NCI-H510A treated with DMSO at 0.1 percent for 48 hours (cell line): ENCODE measurements around the gene RRP9.
A peak's percentile ranks its signal among the peaks of the same experiment; 100 is the strongest.

ENCODE experiments used
- DNase-seq: peaks from one replicate; lab custom pipeline; 2025; lab: John Stamatoyannopoulos, UW

Gene RRP9

DNA sequence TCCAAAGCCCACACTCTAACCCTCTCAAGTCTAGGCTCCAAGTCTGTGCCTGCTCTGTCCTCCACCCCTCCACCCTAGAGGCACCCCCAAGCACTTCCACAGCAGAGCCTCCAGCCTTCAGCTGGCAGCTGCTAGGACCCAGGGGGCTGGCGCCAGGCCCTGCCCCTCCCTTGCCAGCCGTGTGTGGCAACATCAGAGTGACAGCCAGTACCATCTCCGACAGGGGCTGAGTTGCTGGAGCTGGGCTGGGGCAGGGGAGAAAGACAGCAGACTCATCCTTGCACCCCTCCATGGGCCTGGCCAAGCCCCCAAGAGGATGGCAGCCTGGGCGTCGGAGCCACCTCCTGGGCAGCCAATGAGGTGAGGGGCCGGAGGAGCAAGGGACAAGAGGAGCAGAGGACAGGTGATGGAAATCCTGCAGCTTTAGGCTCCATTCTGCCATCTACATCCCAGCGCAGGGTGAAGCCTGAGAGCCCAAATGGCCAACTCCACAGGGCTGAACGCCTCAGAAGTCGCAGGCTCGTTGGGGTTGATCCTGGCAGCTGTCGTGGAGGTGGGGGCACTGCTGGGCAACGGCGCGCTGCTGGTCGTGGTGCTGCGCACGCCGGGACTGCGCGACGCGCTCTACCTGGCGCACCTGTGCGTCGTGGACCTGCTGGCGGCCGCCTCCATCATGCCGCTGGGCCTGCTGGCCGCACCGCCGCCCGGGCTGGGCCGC, 13.6 kb upstream of the RRP9 start, which contains the start of gene GPR62:
Gene GPR62 (plus strand): TSS at position 207 of the 718 bp plus-strand sequence. CDS start 272 bp downstream, at position 479.
- DNase-seq = no peak

DNA sequence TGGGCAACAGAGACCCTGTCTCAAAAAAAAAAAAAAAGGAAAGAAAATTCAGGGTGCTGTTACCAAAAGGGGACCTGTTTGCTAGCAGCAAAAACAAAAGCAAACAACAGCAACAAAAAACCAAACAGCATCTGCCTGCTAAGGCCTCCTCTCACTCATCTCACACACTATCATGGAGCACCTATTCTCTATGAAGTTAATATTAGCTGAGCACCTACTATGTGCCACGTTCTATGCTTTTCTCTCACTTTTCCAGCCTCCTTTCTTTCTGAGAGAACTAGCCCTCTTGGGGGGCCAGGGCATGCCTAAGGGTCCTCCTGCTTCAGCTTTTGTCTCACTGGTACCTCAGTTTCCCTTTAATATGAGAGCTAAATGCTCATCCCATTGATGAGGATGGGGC, 13.0 kb upstream of the RRP9 start:
- DNase-seq = no peak

- no peak for DNase-seq
Measured at GRCh38 chr3:51954105-51954504, 12.4 kb upstream of the RRP9 start.

DNA sequence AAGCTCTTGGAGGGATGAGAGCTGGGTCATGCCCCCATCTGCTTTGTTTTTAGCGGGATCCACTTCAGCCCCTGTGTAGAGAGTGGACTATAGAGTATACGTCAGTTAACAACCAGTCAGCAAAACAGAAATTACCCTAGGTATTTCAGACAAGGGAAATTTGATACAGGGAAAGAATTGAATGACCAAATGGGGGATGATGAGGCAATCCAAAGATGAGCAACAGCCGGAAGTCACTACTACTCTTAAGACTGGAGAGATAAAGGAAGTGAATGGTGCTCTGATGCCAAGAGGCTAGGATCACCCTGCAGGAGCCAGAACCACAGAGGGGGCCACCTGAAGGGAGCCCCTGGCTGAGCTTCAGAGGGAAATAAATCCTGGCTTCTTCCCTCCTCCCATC, 11.7 kb upstream of the RRP9 start:
- DNase-seq = peak; percentile 75

- no peak for DNase-seq
Measured at GRCh38 chr3:51950899-51951298, 9.2 kb upstream of the RRP9 start.

DNA sequence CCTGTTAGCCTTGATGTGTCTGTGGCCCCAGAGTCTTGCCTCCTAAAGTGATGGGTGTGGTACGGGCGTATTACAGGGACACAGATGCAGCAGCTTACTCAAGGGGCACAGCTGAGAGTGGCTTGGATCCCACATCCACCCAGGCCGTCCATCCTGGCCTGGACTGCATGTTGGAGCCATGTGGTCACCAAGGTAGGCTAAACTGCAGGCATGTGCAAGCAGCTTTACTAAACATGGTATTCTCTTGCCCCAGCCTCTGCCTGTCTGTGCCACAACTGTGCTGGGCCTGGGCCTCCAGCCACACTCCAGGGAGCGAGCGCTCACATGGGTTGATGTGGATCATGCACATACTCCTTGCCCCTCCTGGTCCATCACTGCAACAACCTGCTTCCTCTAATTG, 7.4 kb upstream of the RRP9 start:
- no peak for DNase-seq

DNA sequence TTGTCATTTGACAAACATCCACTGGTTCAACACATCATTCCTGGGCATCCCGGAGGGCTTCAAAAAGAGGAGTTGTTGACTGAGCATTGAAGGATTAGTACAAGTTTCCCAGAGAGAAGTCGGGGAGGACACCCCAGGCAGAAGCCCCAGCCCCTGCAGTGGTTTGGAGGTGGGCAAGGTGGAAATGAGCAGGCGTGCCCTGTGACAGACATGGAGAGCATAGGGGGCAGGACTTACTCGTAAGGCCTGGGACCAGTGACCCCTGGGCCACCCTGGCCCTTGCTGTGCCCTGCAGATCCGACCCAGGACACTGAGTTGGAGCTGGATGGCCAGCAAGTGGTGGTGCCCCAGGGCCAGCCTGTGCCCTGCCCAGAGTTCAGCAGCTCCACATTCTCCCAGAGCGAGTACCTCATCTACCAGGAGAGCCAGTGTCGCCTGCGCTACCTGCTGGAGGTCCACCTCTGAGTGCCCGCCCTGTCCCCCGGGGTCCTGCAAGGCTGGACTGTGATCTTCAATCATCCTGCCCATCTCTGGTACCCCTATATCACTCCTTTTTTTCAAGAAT, 6.4 kb upstream of the RRP9 start:
- DNase-seq = no peak

DNA sequence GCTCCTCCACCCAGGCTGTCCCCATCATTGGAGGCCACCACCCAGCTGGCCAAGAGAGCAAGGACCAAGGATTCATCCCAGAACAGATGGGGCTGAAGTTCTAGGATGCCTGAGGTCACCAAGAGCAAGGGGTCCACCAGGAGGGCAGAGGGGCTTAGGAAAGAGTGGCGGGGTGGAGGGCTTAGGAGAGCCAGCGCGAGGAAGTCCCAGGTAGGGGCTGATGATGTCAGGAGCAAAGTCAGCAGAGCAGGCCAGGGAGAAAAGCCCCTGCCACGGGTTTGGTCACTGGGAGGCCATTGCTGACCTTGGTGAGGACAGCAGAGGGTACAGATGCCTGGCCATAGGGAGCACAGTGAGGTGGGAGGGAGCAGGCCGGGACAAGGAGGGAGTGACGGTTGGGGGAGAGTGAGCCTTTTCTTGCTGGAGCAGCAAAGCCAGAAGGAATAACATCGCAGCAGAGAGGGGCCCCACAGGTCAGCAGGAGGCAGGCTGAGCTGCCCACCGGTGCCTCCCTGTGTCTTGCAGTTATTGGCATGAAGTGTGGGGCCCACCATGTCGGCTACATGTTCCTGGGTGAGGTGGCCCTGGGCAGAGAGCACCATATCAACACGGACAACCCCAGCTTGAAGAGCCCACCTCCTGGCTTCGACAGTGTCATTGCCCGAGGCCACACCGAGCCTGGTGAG, 5.7 kb upstream of the RRP9 start:
- no peak for DNase-seq

- no peak for DNase-seq
Measured at GRCh38 chr3:51946796-51947195, 5.1 kb upstream of the RRP9 start.

GRCh38 chr3:51945926-51946705, 4.4 kb upstream of the RRP9 start:
- no peak for DNase-seq

DNA sequence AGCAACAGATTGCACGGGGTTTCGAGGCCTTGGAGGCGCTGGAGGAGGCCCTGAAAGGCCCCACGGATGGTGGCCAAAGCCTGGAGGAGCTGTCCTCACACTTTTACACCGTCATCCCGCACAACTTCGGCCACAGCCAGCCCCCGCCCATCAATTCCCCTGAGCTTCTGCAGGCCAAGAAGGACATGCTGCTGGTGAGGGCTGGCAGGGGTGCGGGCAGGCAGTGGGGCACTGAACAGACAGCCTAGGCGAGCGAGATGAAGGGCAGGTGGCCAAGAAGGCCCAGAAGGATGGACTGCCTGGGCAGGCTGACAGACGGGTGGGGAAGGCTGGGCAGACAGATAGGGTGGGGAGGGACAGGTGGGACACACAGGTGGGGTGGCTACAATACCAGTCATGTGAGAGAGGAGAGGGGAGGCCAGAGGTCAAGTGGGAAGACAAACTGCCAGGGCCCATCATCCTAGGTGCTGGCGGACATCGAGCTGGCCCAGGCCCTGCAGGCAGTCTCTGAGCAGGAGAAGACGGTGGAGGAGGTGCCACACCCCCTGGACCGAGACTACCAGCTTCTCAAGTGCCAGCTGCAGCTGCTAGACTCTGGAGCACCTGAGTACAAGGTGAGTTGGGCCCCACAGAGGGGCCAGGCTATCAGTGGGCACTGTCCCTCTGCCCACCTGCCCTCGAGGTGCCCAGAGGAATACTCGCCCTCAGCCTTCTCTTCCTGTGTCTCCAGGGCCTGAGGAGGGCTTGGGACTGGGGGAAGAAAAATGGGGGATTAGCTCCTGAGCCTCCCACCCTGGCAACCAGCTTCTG, 3.5 kb upstream of the RRP9 start:
- DNase-seq = no peak

- DNase-seq = no peak
Measured at GRCh38 chr3:51944451-51945021, 2.8 kb upstream of the RRP9 start.

DNA sequence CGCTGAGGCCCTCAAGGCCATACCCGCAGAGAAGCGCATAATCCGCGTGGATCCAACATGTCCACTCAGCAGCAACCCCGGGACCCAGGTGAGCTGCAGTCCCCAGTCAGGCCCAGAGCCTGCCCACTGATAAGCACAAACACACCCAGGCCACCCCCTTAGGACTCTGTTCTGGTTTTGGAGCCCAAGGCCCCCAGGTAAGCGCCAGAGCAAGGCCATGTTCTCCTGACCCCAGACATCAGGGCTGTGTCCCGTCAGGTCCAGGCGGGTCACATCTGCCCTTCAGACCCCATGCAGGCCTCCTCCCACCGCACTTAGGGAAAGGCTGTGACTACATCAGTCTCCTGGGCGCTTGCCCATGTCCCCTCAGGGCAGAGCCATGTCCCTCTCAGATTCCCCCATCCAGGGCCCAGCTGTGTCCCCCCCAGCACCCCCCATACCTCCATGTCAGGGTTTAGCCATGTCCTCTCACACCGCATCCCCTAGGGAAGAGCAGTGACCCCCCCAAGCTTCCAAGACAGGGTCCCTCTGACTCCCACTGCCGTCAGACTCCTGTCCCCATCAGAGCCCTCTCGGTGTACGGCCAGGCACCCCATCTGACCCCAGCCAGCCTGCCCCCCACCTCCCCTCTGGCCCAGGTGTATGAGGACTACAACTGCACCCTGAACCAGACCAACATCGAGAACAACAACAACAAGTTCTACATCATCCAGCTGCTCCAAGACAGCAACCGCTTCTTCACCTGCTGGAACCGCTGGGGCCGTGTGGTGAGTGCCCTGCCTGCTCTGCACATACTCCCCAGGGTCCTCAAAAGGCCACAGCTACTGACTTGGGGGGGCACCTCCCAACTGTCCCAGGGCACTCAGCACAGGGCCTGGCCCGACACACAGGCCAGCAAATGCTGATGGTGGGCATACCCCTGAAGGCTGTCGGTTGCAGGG, 2.0 kb upstream of the RRP9 start:
- no peak for DNase-seq

DNA sequence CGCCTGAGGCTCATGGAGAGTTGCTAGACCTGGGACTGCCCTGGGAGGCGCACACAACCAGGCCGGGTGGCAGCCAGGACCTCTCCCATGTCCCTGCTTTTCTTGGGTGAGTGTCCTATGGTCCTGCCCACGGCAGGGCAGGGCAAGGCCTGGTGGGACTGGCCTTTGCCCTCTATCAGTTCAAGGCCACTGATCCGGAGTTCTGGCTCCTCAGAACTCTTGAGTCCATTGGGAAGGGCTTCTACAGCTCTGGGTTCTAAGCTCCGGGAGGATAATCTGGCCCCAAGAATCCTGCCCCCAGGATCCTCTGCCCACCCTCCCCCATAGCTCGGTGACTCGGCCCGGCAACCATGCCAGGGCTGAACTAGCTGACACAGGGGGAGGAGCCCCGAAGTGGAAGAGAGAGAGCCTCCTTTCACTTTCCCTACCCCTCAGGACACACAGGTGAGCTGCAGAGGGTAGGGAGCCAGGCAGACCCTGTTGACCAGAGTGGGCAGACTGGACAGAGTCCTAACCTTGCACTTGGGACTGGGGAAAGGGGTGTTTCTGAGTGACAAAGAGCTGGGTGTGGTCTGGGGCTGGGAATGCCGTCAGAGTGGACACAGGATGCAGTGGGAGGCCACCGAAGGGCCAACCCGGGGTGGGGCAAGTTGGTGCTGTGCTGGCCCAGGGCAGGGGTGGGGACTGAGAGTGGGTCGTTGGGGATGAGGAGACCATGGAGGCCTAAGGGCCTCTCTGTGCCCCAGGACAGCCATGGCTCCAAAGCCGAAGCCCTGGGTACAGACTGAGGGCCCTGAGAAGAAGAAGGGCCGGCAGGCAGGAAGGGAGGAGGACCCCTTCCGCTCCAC, 1.1 kb upstream of the RRP9 start:
- DNase-seq = peak; percentile 7

DNA sequence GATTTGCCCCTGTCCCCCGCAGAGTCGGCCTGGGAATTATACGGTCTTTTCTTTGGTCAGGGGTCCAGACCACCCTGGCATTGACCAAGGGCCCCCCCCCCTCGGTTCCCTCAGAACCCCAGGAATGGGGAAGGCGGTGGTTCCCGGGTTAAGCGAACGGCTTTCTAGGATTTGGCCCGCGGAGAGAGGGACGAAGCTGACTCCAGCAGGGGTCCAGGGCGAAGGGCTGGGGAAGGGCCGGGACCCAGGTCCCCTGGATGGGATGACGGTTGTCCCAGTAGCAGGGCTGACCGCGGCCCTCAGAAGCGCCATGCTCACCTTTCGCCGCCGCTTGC, 274 bp downstream of the RRP9 start:
- DNase-seq = no peak

DNA sequence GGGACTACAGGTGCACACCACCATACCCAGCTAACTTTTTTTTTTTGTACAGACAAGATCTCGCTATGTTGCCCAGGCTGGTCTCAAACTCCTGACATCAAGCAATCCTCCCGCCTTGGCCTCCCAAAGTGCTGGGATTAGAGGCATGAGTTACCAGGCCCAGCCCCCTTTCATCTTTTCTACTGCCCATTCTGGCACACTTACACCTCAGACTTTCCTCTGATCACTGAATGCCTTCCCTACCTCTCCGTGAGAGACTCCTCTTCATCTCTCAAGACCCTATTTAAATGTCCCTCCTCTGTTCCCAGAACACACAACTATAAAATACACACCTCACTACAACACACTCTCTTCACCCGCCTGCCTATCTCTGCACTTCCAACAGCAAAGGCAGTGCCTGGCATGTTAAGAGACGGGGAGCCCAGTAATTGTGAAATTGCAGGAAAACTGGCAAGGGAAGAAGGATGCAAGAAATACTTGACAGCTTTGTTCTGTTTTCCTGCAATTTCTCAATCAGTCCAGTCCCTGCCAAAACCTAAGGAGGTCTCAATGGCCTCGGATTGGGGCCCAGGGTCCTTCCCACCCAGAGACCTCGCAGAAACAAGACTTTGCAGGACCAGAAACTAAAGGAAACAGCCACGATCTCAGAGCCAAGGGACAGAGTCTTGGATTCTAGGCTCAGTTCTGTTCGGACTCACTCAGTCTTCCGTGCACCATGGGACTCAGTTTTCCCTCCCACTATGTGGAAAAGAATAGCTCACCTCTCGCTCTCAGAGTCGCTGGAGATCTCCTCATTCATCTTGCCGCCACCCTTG, 849 bp downstream of the RRP9 start:
- no peak for DNase-seq

- no peak for DNase-seq
Measured at GRCh38 chr3:51938780-51939425, 2.8 kb downstream of the RRP9 start.
